MM.1S (cell line): ENCODE measurements around the gene PDHA2.

ENCODE experiments used
- DNase-seq: peaks from one replicate; pipeline ENCODE4 v3.0.0-alpha.2; 2015
- H2AFZ ChIP-seq: fragments of 300-600 bp; sonication (generic); 2 replicates; pipeline ENCODE4 v1.6.0; 2016; ENCODE audit warnings: antibody characterized with exemption, low read length
- H3F3A ChIP-seq: fragments of 300-600 bp; sonication (generic); 2 replicates; pipeline ENCODE4 v1.6.1; 2016; ENCODE audit warnings: mild to moderate bottlenecking, antibody characterized with exemption, low read length, moderate library complexity, mixed read lengths; ENCODE audit not compliant: insufficient read depth
- H3K27ac ChIP-seq: fragments of 300-600 bp; sonication (generic); 2 replicates; pipeline ENCODE4 v1.5.1; 2016; ENCODE audit warnings: mild to moderate bottlenecking, low read length
- H3K27me3 ChIP-seq: fragments of 300-600 bp; sonication (generic); replicated peaks from 2 replicates; pipeline ENCODE4 v1.6.0; 2016; ENCODE audit warnings: low read length; ENCODE audit not compliant: insufficient read depth
- H3K36me3 ChIP-seq: fragments of 300-600 bp; sonication (generic); replicated peaks from 2 replicates; pipeline ENCODE4 v1.6.1; 2016; ENCODE audit warnings: mild to moderate bottlenecking, low read length, mixed read lengths; ENCODE audit not compliant: insufficient read depth
- H3K4me1 ChIP-seq: fragments of 300-600 bp; sonication (generic); 2 replicates; pipeline ENCODE4 v1.6.1; 2016; ENCODE audit warnings: low read length, mixed read lengths
- H3K4me2 ChIP-seq: fragments of 300-600 bp; sonication (generic); 2 replicates; pipeline ENCODE4 v1.6.0; 2016; ENCODE audit warnings: low read depth, low read length
- H3K4me3 ChIP-seq: fragments of 300-600 bp; sonication (generic); 2 replicates; pipeline ENCODE4 v1.5.1; 2016; ENCODE audit warnings: low read length, mixed read lengths
- H3K79me2 ChIP-seq: fragments of 300-600 bp; sonication (generic); 2 replicates; pipeline ENCODE4 v1.6.1; 2016; ENCODE audit warnings: mixed run types, low read length, mixed read lengths
- H3K9ac ChIP-seq: fragments of 300-600 bp; sonication (generic); 2 replicates; pipeline ENCODE4 v1.6.1; 2016; ENCODE audit warnings: low read length, mixed read lengths
- H3K9me2 ChIP-seq: fragments of 300-600 bp; sonication (generic); replicated peaks from 2 replicates; pipeline ENCODE4 v1.6.1; 2016; ENCODE audit warnings: mild to moderate bottlenecking, low read length, mixed read lengths; ENCODE audit not compliant: insufficient read depth
- H3K9me3 ChIP-seq: fragments of 300-600 bp; sonication (generic); replicated peaks from 2 replicates; pipeline ENCODE4 v1.6.1; 2016; ENCODE audit warnings: mild to moderate bottlenecking, low read length, mixed read lengths; ENCODE audit not compliant: insufficient read depth
- H4K20me1 ChIP-seq: fragments of 300-600 bp; sonication (generic); 2 replicates; pipeline ENCODE4 v1.6.1; 2016; ENCODE audit warnings: mild to moderate bottlenecking, low read length, moderate library complexity, mixed read lengths; ENCODE audit not compliant: insufficient read depth
- CTCF ChIP-seq: fragments of 300-600 bp; sonication (generic); IDR thresholded peaks from 2 replicates; pipeline ENCODE4 v1.5.1; 2016; ENCODE audit warnings: antibody characterized with exemption, low read length, mixed read lengths
- EZH2 ChIP-seq: fragments of 300-600 bp; sonication (generic); optimal IDR thresholded peaks from 2 replicates; pipeline ENCODE3; 2017; ENCODE audit warnings: low read depth, mild to moderate bottlenecking, antibody characterized with exemption, low read length, mixed read lengths
- EZH2phosphoT487 ChIP-seq: fragments of 300-600 bp; sonication (generic); IDR thresholded peaks from 2 replicates; pipeline ENCODE4 v1.6.1; 2018; ENCODE audit warnings: antibody characterized with exemption, low read length

The PDHA2 gene

DNA sequence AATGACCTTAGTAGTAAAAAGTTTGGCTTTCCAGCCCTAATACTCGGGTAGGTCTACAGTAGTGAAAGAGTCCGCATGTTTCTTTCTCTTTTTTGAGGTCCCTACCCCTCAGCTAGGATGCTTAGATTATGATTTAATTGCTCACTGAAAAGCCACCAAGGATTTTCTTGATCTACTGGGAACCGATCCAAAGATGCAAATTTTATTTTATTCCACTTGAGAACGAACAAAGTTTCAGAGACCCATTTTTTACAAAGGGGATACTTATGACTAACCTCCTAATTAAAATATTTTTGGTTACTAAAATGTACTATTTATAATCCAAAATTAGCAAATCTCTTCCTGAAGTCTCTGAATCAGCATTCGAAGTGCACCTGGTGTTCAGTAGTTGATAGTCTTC, 14.3 kb upstream of the PDHA2 start:
- Histone ChIP-seq H3K9me2 (no peaks in the 10 kb centered on the region), H3K9me3 (no peaks in the 10 kb centered on the region), H3K4me1 (no peaks in the 10 kb centered on the region), H4K20me1 (no peaks in the 10 kb centered on the region), H3K79me2 (no peaks in the 10 kb centered on the region), H3K36me3 (no peaks in the 10 kb centered on the region), H3F3A (no peaks in the 10 kb centered on the region), H2AFZ (no peak overlapping the region), H3K27ac (no peak overlapping the region), H3K27me3 (no peaks in the 10 kb centered on the region), H3K4me3 (no peak overlapping the region), H3K9ac (no peak overlapping the region), H3K4me2 (no peak overlapping the region)
- TF ChIP-seq EZH2phosphoT487 (no peak), CTCF (no peak), EZH2 (no peak)
- DNase-seq: peak; percentile 8

DNA sequence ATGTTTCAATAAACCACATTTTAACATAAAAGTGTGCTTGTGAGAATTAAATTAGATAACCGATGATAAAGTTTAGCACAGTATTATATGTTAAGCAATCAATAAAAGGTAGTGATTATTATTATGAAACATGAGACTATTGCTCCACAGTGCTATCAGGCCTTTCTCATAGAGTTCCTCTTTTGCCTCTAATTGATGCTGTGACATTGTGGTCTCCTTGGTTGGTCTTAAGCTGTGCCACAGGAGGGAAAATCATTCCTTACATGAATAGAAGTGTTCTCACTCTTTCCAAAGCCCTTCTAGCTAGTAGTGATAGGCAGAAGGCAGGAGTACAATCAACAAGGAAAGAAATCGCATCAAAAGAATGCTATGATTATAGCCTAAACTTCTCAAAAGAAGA, 9.2 kb upstream of the PDHA2 start:
- Histone ChIP-seq H3K9me3 (no peaks in the 10 kb centered on the region), H3K9ac (no peak overlapping the region), H3K9me2 (no peaks in the 10 kb centered on the region), H3K4me2 (no peak overlapping the region), H3K27me3 (no peaks in the 10 kb centered on the region), H3F3A (no peaks in the 10 kb centered on the region), H3K4me1 (no peaks in the 10 kb centered on the region), H4K20me1 (no peaks in the 10 kb centered on the region), H3K36me3 (no peaks in the 10 kb centered on the region), H3K4me3 (no peak overlapping the region), H3K79me2 (no peaks in the 10 kb centered on the region), H2AFZ (no peak overlapping the region), H3K27ac (no peak overlapping the region)
- TF ChIP-seq EZH2phosphoT487: no peak
- TF ChIP-seq EZH2: no peak
- no peak for TF ChIP-seq CTCF
- DNase-seq: no peak

GRCh38 chr4:95831166-95831565, 8.7 kb upstream of the PDHA2 start:
- TF ChIP-seq EZH2 (no peak), CTCF (no peak), EZH2phosphoT487 (no peak)
- no peak overlapping the region for H3K4me3 ChIP-seq
- no peak overlapping the region for H2AFZ ChIP-seq
- no peaks in the 10 kb centered on the region for H3K9me3 ChIP-seq
- no peak for DNase-seq
- H3K36me3 ChIP-seq: no peaks in the 10 kb centered on the region
- H4K20me1 ChIP-seq: no peaks in the 10 kb centered on the region
- H3K27me3 ChIP-seq: no peaks in the 10 kb centered on the region
- no peaks in the 10 kb centered on the region for H3K4me1 ChIP-seq
- H3K9me2 ChIP-seq: no peaks in the 10 kb centered on the region
- no peak overlapping the region for H3K27ac ChIP-seq
- no peak overlapping the region for H3K4me2 ChIP-seq
- H3F3A ChIP-seq: no peaks in the 10 kb centered on the region
- H3K9ac ChIP-seq: no peak overlapping the region
- H3K79me2 ChIP-seq: no peaks in the 10 kb centered on the region
